Thyroid gland (tissue), 4 donors: ENCODE measurements around the gene KCNIP3.

Experiments
- CTCF ChIP-seq, 6 experiments: fragments of 200-600 bp in 3 of 6; fragments of 450-650 bp in 3 of 6; sonication (generic) in 3 of 6; IDR thresholded peaks; one replicate each; pipeline ENCODE4 v1.5.1; 2016 to 2019; ENCODE audit warnings: antibody characterized with exemption in 6 of 6, mild to moderate bottlenecking in 2 of 6, inconsistent platforms in 1 of 6, moderate library complexity in 1 of 6
- POLR2A ChIP-seq, 2 donors: fragments of 450-650 bp; IDR thresholded peaks; one replicate each; pipeline ENCODE4 v1.6.1; 2017; ENCODE audit warnings: antibody characterized with exemption in 2 of 2, mild to moderate bottlenecking in 2 of 2, moderate library complexity in 1 of 2

DNA sequence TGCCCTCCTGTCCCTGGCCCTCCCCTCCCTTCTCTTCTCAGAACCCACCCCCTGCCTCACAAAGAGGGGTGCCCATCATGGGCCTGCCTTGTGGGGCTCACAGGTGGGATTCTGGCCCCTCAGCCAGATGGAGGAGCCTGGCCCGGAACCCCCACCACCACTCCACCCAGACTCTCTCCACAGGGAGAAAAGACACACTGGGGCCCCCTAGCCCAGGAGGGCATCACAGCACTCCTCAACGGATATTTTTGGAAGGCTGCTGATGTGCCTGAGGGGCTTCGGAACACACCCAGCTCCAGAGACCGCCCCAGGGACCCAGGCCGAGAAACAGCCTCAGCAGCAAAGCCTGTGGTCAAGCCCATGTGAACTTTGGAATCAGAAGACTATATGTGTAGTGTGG is 9.9 kb downstream of the KCNIP3 start:
- TF ChIP-seq CTCF (IDR thresholded peaks at IDR 0.05) (no peak), POLR2A (IDR thresholded peaks at IDR 0.05) (no peak)
